ENCODE data around the gene ANKRD13B.

DNA sequence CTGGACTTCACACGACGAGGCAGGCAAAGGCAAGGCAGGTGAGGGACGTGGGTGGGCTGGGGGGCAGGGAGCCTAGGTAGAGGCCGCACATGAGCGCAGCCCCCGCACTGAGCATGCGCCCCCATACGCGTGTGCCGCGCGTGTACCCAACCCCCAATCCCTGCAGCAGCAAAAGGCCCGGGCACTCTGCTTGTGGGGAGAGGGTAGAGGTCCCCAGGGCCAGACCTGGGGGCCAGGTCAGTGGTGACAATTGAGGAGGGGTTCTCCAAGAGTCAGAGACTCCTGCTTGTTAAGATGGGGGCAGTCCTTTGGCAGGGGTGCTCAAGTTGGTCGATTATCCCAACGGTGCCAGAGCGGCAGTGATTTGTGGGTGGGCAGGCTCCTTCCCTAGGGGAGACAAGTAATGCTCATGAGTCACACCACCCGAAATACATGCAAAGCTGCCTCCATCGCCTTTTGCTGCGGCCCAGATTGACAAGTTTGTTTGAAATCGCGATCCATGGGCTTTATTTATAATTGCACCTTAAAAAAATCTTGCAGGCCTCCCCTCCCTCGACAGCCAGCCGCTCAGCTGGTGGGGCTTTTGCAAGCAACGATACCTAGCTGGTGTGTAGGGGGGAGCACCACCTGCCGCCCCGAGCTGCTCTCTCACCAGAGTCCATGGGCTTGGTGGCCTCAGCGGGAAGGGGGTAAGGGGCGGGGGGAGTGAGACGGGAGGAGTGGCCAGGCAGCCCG lies 2.4 kb upstream of the ANKRD13B start:
- TF ChIP-seq, protein P1, sequence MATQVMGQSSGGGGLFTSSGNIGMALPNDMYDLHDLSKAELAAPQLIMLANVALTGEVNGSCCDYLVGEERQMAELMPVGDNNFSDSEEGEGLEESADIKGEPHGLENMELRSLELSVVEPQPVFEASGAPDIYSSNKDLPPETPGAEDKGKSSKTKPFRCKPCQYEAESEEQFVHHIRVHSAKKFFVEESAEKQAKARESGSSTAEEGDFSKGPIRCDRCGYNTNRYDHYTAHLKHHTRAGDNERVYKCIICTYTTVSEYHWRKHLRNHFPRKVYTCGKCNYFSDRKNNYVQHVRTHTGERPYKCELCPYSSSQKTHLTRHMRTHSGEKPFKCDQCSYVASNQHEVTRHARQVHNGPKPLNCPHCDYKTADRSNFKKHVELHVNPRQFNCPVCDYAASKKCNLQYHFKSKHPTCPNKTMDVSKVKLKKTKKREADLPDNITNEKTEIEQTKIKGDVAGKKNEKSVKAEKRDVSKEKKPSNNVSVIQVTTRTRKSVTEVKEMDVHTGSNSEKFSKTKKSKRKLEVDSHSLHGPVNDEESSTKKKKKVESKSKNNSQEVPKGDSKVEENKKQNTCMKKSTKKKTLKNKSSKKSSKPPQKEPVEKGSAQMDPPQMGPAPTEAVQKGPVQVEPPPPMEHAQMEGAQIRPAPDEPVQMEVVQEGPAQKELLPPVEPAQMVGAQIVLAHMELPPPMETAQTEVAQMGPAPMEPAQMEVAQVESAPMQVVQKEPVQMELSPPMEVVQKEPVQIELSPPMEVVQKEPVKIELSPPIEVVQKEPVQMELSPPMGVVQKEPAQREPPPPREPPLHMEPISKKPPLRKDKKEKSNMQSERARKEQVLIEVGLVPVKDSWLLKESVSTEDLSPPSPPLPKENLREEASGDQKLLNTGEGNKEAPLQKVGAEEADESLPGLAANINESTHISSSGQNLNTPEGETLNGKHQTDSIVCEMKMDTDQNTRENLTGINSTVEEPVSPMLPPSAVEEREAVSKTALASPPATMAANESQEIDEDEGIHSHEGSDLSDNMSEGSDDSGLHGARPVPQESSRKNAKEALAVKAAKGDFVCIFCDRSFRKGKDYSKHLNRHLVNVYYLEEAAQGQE (IDR thresholded peaks at IDR 0.05; ENCODE audit: low read depth), result no peak
- no peak for TF ChIP-seq RAD21 (IDR thresholded peaks at IDR 0.05; ENCODE audit: low read depth)
- no peak for TF ChIP-seq TAF1 (IDR thresholded peaks at IDR 0.05; ENCODE audit: low read depth)

Data from Ishikawa (cell line).